ENCODE measurements around the gene SFSWAP.
"Not testable (repeated sequence)": the region's sequence is repeated elsewhere in the genome, so short reads cannot be mapped to it uniquely, and the experiment has no call there.

Gene SFSWAP

GRCh38 chr12:131764738-131765137, 53.8 kb downstream of the SFSWAP start:
- peaks cover 79% of the 10 kb centered on the region for H3K36me3 ChIP-seq (ENCODE audit: control insufficient read depth, insufficient read depth, low read length)
- no peaks in the 10 kb centered on the region for H3K9me3 ChIP-seq (ENCODE audit: control insufficient read depth, insufficient read depth, low read length)
- H3K4me3 ChIP-seq (ENCODE audit: low read depth, low read length) = no peak overlapping the region
- no peak overlapping the region for H3K9ac ChIP-seq (ENCODE audit: low read depth, low read length)
- no peaks in the 10 kb centered on the region for H3K4me1 ChIP-seq (ENCODE audit: control insufficient read depth, insufficient read depth, low read length)
- no peaks in the 10 kb centered on the region for H3K27me3 ChIP-seq (ENCODE audit: control insufficient read depth, insufficient read depth, low read length)
- H3K27ac ChIP-seq (ENCODE audit: low read depth, low read length) = no peak overlapping the region

DNA sequence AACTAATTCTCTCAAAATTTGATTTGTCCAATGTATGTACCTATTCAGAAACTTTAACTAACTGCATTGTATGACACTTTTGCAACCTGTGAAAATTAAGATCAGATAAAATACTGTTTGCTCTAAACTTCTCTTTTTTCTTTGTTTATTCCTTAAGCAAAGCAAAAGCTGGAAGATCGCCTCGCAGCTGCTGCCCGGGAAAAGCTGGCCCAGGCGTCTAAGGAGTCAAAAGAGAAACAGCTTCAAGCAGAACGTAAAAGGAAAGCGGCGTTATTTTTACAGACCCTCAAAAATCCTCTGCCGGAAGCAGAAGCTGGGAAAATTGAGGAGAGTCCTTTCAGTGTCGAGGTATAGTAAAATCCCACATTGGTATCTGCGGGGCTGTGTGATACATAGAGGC, 55.1 kb downstream of the SFSWAP start:
- Histone ChIP-seq H3K4me1 (ENCODE audit: control insufficient read depth, insufficient read depth, low read length) (peaks cover 1% of the 10 kb centered on the region; the same call in 1 of the 2 replicates), H3K9ac (ENCODE audit: low read depth, low read length) (no peak overlapping the region), H3K36me3 (ENCODE audit: control insufficient read depth, insufficient read depth, low read length) (peaks cover 78% of the 10 kb centered on the region), H3K9me3 (ENCODE audit: control insufficient read depth, insufficient read depth, low read length) (no peaks in the 10 kb centered on the region), H3K27me3 (ENCODE audit: control insufficient read depth, insufficient read depth, low read length) (no peaks in the 10 kb centered on the region), H3K4me3 (ENCODE audit: low read depth, low read length) (no peak overlapping the region), H3K27ac (ENCODE audit: low read depth, low read length) (no peak overlapping the region)

DNA sequence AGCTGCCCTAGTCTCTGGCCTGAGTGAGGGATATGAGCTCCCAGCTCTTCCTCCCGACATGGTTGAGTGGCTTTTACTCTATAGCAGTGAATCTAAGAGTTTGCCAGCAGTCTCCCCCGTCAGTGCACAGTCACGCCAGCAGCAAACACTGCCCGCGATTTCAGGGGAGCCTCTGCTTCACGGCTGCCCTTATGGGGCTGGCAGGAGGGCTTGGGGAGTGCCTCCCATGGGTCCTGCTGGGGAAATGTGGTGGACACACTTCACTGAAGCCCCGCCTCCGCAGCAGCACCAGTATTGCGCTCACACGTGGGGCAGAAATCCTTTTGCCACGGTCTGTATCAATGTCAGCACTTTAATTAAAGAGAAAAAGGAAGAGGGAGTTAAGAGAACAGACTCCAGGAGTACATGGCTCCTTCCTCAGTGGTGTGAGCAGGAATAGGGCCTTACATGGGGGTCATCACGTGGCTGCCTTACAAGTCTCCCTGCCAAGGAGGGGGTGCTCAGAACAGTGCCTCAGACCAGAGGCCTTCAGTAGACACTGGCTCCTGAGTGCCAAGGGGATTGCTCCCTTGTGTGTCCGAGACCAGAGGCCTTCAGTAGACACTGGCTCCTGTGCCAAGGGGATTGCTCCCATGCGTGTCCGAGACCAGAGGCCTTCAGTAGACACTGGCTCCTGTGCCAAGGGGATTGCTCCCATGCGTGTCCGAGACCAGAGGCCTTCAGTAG, 55.7 kb downstream of the SFSWAP start:
- peaks cover 6% of the 10 kb centered on the region for H3K4me1 ChIP-seq (ENCODE audit: control insufficient read depth, insufficient read depth, low read length)
- H3K27me3 ChIP-seq (ENCODE audit: control insufficient read depth, insufficient read depth, low read length) = no peaks in the 10 kb centered on the region
- H3K36me3 ChIP-seq (ENCODE audit: control insufficient read depth, insufficient read depth, low read length) = peaks cover 77% of the 10 kb centered on the region
- no peak overlapping the region for H3K27ac ChIP-seq (ENCODE audit: low read depth, low read length)
- H3K4me3 ChIP-seq (ENCODE audit: low read depth, low read length) = no peak overlapping the region
- H3K9ac ChIP-seq (ENCODE audit: low read depth, low read length) = no peak overlapping the region
- H3K9me3 ChIP-seq (ENCODE audit: control insufficient read depth, insufficient read depth, low read length) = no peaks in the 10 kb centered on the region

- Histone ChIP-seq H3K27me3 (ENCODE audit: control insufficient read depth, insufficient read depth, low read length) (no peaks in the 10 kb centered on the region), H3K27ac (ENCODE audit: low read depth, low read length) (no peak overlapping the region), H3K36me3 (ENCODE audit: control insufficient read depth, insufficient read depth, low read length) (peaks cover 63% of the 10 kb centered on the region), H3K9ac (ENCODE audit: low read depth, low read length) (no peak overlapping the region), H3K9me3 (ENCODE audit: control insufficient read depth, insufficient read depth, low read length) (no peaks in the 10 kb centered on the region), H3K4me3 (ENCODE audit: low read depth, low read length) (no peak overlapping the region), H3K4me1 (ENCODE audit: control insufficient read depth, insufficient read depth, low read length) (peaks cover 38% of the 10 kb centered on the region)
Observed at GRCh38 chr12:131770120-131770519, 59.2 kb downstream of the SFSWAP start.

DNA sequence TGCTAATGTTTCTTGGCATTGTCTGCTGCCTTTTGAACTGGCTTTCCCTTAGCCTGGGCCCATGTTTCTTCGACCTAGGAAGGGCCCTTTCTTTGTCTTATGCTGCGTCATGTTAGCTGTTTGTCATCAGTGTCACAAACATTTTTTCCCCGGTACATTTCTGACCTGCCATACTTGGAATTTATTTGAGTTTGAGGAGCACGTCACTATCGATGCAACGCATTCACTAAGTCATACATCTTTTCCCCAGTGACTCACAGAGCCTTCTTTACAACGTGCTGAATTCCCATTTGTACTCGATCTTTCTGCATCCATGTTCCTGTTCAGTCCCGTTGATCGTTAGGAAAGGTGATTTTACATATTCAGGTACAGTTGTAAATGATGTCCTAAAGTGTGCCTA, 61.1 kb downstream of the SFSWAP start:
- Histone ChIP-seq H3K4me3 (ENCODE audit: low read depth, low read length) (no peak overlapping the region), H3K27me3 (ENCODE audit: control insufficient read depth, insufficient read depth, low read length) (no peaks in the 10 kb centered on the region), H3K36me3 (ENCODE audit: control insufficient read depth, insufficient read depth, low read length) (peaks cover 45% of the 10 kb centered on the region), H3K9ac (ENCODE audit: low read depth, low read length) (no peak overlapping the region), H3K27ac (ENCODE audit: low read depth, low read length) (no peak overlapping the region), H3K9me3 (ENCODE audit: control insufficient read depth, insufficient read depth, low read length) (no peaks in the 10 kb centered on the region), H3K4me1 (ENCODE audit: control insufficient read depth, insufficient read depth, low read length) (peaks cover 44% of the 10 kb centered on the region)

GRCh38 chr12:131773582-131774221, 62.8 kb downstream of the SFSWAP start:
- H3K4me3 ChIP-seq (ENCODE audit: low read depth, low read length) = no peak overlapping the region
- peaks cover 39% of the 10 kb centered on the region for H3K36me3 ChIP-seq (ENCODE audit: control insufficient read depth, insufficient read depth, low read length)
- peaks cover 44% of the 10 kb centered on the region for H3K4me1 ChIP-seq (ENCODE audit: control insufficient read depth, insufficient read depth, low read length)
- H3K27me3 ChIP-seq (ENCODE audit: control insufficient read depth, insufficient read depth, low read length) = no peaks in the 10 kb centered on the region
- H3K9me3 ChIP-seq (ENCODE audit: control insufficient read depth, insufficient read depth, low read length) = no peaks in the 10 kb centered on the region
- no peak overlapping the region for H3K9ac ChIP-seq (ENCODE audit: low read depth, low read length)
- peak overlapping the region; percentile 63 for H3K27ac ChIP-seq (ENCODE audit: low read depth, low read length)

- H3K36me3 ChIP-seq (ENCODE audit: control insufficient read depth, insufficient read depth, low read length) = peaks cover 43% of the 10 kb centered on the region
- no peaks in the 10 kb centered on the region for H3K9me3 ChIP-seq (ENCODE audit: control insufficient read depth, insufficient read depth, low read length)
- no peaks in the 10 kb centered on the region for H3K27me3 ChIP-seq (ENCODE audit: control insufficient read depth, insufficient read depth, low read length)
- peak overlapping the region; percentile 80 for H3K27ac ChIP-seq (ENCODE audit: low read depth, low read length)
- H3K9ac ChIP-seq (ENCODE audit: low read depth, low read length) = 0 out of 2 replicates have a peak overlapping the region, but pooled peaks have one; percentile 12
- no peak overlapping the region for H3K4me3 ChIP-seq (ENCODE audit: low read depth, low read length)
- H3K4me1 ChIP-seq (ENCODE audit: control insufficient read depth, insufficient read depth, low read length) = peaks cover 44% of the 10 kb centered on the region
Observed at GRCh38 chr12:131774576-131775391, 63.9 kb downstream of the SFSWAP start.

- Histone ChIP-seq H3K4me1 (ENCODE audit: control insufficient read depth, insufficient read depth, low read length) (peaks cover 44% of the 10 kb centered on the region), H3K9ac (ENCODE audit: low read depth, low read length) (0 out of 2 replicates have a peak overlapping the region, but pooled peaks have one; percentile 12), H3K4me3 (ENCODE audit: low read depth, low read length) (no peak overlapping the region), H3K27me3 (ENCODE audit: control insufficient read depth, insufficient read depth, low read length) (no peaks in the 10 kb centered on the region), H3K27ac (ENCODE audit: low read depth, low read length) (peak overlapping the region; percentile 80), H3K36me3 (ENCODE audit: control insufficient read depth, insufficient read depth, low read length) (peaks cover 44% of the 10 kb centered on the region), H3K9me3 (ENCODE audit: control insufficient read depth, insufficient read depth, low read length) (no peaks in the 10 kb centered on the region)
Observed at GRCh38 chr12:131775392-131776236, 64.7 kb downstream of the SFSWAP start.

DNA sequence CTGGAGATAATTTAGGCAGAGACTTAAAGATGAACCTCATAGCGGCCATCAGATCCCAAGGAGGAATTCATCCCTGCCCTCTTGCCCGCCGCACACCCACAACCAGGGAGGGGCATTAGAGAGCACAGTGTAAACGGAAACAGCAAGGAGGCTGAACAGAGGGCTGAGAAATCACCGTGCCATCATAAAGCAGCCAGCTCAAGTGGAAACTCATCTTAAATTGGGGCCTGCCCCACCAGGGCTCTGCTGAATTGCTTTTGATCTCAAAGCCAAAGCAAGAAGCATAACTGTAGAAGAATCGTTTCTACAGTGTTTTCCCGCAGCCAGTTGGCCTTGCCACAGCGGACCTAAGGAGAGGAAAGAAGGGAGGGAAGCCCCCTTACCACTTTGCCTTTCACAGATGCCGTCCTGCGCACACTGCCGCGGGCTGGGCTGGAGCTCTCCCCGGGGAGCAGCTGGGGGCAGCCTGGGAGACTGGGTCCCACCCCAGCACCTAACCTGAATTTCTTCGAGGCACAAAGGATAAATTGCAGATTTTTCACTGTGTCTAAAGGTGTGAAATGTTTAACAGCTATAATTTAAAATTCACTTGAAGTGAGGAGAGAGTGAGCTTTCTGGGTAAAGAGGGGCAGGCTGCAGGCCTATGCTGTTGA, 65.5 kb downstream of the SFSWAP start:
- Histone ChIP-seq H3K27me3 (ENCODE audit: control insufficient read depth, insufficient read depth, low read length) (no peaks in the 10 kb centered on the region), H3K9ac (ENCODE audit: low read depth, low read length) (no peak overlapping the region), H3K4me1 (ENCODE audit: control insufficient read depth, insufficient read depth, low read length) (peaks cover 39% of the 10 kb centered on the region), H3K36me3 (ENCODE audit: control insufficient read depth, insufficient read depth, low read length) (peaks cover 40% of the 10 kb centered on the region), H3K4me3 (ENCODE audit: low read depth, low read length) (no peak overlapping the region), H3K27ac (ENCODE audit: low read depth, low read length) (peak overlapping the region; percentile 22), H3K9me3 (ENCODE audit: control insufficient read depth, insufficient read depth, low read length) (no peaks in the 10 kb centered on the region)

DNA sequence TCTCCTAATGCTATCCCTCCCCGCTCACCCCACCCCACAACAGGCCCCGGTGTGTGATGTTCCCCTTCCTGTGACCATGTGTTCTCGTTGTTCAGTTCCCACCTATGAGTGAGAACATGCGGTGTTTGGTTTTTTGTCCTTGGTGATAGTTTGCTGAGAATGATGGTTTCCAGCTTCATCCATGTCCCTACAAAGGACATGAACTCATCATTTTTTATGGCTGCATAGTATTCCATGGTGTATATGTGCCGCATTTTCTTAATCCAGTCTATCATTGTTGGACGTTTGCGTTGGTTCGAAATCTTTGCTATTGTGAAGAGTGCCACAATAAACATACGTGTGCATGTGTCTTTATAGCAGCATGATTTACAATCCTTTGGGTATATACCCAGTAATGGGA, 66.4 kb downstream of the SFSWAP start:
- Histone ChIP-seq H3K4me1 (ENCODE audit: control insufficient read depth, insufficient read depth, low read length) (peaks cover 34% of the 10 kb centered on the region), H3K36me3 (ENCODE audit: control insufficient read depth, insufficient read depth, low read length) (peaks cover 42% of the 10 kb centered on the region)
- H3K27me3 ChIP-seq (ENCODE audit: control insufficient read depth, insufficient read depth, low read length); H3K9ac ChIP-seq (ENCODE audit: low read depth, low read length); H3K27ac ChIP-seq (ENCODE audit: low read depth, low read length); H3K9me3 ChIP-seq (ENCODE audit: control insufficient read depth, insufficient read depth, low read length); H3K4me3 ChIP-seq (ENCODE audit: low read depth, low read length): not testable (repeated sequence)

Data from HUES48 (cell line).